GM18873 (cell line): ENCODE data around the gene TM4SF20.

Source experiments
- ATAC-seq: cut with Tn5 transposase; IDR thresholded peaks from one replicate; pipeline ENCODE4 v1.9.1; 2021; ENCODE audit warnings: mild to moderate bottlenecking, moderate library complexity, moderate number of reproducible peaks; ENCODE audit not compliant: unreplicated experiment, low FRiP score

TM4SF20 gene

GRCh38 chr2:227323818-227324217 is 55.3 kb downstream of the TM4SF20 start:
- ATAC-seq, result no peak

GRCh38 chr2:227322530-227323205 is 56.4 kb downstream of the TM4SF20 start:
- ATAC-seq, result no peak

- ATAC-seq, result no peak
These were observed 58.6 kb downstream of the TM4SF20 start for GRCh38 chr2:227320305-227321094.

- ATAC-seq, result no peak
These were observed 61.3 kb downstream of the TM4SF20 start for GRCh38 chr2:227317834-227318233.

GRCh38 chr2:227313310-227313709 is 65.8 kb downstream of the TM4SF20 start:
- no peak for ATAC-seq

GRCh38 chr2:227312579-227312978 is 66.5 kb downstream of the TM4SF20 start:
- ATAC-seq, result no peak
